ENCODE results near the gene UGT1A6.

UGT1A6 gene

DNA sequence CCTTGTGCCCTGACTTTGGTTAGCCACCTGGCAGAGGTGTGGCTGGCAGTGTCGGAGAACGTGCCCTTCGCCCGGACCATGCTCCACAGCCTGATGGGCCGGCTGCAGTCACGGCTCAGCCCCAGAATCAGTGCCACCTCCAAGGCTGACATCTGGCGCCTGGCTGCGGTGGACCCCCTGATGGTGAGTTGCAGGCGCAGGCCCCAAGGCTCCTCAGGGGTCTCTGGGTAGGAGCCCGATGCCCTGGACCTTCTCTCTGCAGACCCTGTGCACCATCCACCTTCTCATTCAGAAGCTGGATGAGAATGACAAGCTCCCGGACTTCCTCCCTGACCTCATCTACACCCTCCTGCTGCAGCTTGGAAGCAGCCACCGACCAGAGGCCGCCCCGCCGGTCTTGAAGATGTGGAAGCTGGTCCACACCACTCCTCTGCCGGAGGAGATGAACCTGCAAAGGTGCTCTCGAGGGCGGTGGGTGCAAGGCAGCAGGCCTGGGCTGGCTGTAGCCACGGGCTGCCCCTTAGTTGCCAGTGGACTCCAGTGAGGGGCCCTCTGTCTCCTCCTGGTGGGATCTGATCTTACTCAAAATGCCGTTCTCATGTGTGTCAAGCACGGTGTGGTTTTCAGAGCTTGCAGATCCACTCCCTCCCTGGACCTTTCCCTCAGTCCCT is 129.5 kb downstream of the UGT1A6 start:
- DNase-seq = no peak

Data from activated CD4-positive, alpha-beta T cell treated with anti-CD3 and anti-CD28 coated beads for 4 hours (primary cell).